Neural progenitor cell (in vitro differentiated cells): ENCODE measurements around the gene SRRM2.

Experiments used
- CTCF ChIP-seq: fragments of 200-600 bp; sonication (generic); IDR thresholded peaks from 2 replicates; pipeline ENCODE4 v1.5.1; 2017; ENCODE audit warnings: antibody characterized with exemption, mild to moderate bottlenecking
- EZH2 ChIP-seq: fragments of 200-600 bp; sonication (generic); IDR thresholded peaks from 2 replicates; pipeline ENCODE4 v1.6.1; 2017; ENCODE audit warnings: antibody characterized with exemption, mild to moderate bottlenecking, moderate library complexity

GRCh38 chr16:2799205-2799858 is 46.9 kb downstream of the SRRM2 start:
- TF ChIP-seq CTCF (no peak), EZH2 (no peak)
